DLD1 (cell line): ENCODE data around the gene TMEM9.

Experiments
- in situ Hi-C: cut with HindIII; loops from 2 replicates; pipeline ENCODE4 v1.10.0; 2017; ENCODE audit warnings: low sequenced_read_pairs

TMEM9 gene

GRCh38 chr1:201111156-201111555 lies 43.1 kb downstream of the TMEM9 start:
- in situ Hi-C loops: no loop called here

- in situ Hi-C loops: no loop called here
Observed at GRCh38 chr1:201110616-201111015, 43.7 kb downstream of the TMEM9 start.

DNA sequence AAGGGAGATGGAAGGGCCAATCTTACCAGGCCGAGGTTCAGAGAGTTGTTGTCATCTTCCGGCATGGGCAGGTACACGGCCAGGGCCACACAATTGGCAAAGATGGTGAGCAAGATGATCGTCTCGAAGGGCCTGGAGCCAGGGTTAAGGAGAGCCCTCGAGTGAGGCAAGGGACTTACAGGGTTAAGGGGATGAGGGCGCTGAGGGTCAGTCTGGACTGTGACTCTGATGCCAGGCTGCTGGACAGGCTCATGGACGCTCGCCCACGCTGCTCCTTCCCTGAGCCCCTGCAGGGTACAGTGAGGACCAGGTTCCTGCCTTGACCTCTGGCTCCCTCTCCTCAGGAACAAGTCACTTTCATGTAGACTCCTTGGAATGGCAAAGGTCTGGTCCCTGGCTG lies 44.1 kb downstream of the TMEM9 start:
- in situ Hi-C loops: no loop called here

DNA sequence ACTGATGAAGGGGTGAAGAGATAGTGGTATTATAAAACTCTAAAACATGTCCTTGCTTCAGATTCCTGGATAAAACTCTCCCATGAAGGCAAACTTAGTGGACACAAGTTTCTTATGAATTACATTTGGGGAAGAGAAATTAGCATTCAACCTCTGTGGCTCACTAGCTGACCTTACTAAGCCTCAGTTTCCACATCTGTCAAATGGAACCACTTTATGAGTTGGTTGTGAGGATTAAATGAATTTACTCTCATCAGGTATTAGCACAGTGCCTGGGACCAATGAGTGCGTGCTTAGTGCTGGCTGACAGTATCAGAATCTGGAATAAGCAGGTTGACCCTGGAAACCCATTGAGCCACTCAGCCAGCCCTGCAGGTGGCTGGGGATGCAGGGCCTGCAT lies 44.6 kb downstream of the TMEM9 start:
- in situ Hi-C loops: no loop called here

GRCh38 chr1:201108614-201109013 lies 45.7 kb downstream of the TMEM9 start:
- in situ Hi-C loops: no loop called here

GRCh38 chr1:201105688-201106087 lies 48.6 kb downstream of the TMEM9 start:
- in situ Hi-C loops: no loop called here

- in situ Hi-C loops: no loop called here
Observed at GRCh38 chr1:201104141-201104540, 50.1 kb downstream of the TMEM9 start.

DNA sequence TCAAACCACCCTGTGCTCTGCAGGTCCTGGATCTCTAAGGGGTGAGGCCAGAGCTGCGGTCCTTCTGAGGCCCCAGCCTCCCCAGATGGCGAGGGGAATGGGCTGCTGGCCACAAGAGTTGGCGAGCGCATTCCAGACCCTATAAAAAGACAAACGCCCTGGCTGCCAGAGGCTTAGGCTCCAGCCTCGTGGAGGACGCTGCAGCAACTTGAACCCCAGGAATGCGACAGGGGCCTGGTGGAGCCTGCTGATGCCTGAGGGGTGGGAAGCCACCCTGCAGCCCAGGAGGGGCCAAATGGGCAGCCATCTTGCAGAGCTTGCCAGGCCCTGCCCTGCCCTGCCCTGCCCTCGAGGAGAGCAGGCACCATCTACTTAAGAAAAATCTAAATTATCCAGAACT lies 50.6 kb downstream of the TMEM9 start:
- in situ Hi-C loops: no loop called here

DNA sequence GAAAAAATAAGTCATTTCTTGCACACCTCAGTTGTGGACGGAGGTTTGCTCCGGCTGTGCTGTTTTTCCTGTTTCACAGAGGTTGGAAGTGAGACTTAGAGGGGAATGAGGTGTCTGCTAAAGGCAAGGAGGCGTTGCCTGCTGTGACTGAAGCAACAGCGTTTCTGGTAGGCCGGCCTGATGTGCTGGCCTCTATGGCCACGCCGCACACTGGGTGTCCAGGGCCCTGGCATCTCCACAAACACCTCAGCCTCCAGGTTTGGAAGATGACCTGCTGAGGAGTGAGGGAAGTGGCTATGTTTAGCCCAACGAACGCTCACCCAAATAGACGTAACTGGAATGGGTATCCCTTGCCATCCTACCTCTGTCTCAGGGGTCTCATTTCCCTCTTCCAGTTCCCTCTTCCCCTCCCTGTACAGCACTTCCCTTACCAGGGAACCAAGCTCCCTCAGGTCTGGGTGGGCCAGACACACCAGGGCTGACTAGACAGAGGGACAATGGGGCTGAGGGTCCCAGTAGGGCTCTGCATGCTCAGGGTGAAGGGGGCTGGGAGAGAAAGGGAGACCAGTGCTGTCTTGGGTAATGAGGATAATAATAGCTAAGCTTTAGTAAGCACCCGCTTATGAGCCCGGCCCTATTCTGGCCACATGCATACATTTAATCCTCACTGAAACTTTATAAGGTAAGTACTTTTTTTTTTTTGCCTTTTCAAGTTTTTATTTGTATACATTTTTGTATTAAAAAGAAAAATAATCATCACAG lies 53.9 kb downstream of the TMEM9 start:
- in situ Hi-C loops: no loop called here

DNA sequence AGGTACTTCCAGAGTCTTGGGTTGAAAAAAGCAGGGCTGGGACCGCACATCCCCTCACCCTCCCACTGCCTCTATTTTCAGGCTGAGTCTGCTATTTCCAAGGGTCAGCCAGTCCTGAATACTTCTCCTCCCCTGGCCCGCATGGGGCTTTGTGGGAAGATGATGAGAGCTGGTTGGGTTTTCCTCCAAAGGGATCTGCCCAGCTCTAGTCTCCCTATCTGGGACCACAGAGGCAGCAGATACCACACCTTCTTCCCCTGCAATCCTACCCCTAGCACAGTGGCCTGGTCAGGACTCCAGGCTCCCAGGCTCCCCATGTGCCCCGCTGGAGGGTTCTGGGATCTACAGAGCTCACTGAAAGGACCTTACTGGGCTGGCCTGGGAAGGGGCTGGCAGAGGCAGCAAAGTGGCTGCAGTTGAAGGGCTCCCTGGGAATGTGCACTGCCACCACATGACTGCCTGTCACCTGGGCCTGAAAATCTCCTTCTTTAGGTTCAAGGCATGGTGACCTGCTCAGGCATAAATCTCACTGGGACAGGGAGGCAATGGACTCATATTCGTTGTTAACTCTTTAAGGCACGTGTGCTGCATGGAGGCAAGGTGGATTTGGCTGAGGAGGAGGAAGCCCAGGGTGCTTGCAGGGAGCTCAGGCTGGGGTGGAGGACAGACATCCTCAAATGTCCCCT lies 55.1 kb downstream of the TMEM9 start:
- in situ Hi-C loops: no loop called here

- in situ Hi-C loops: no loop called here
Observed at GRCh38 chr1:201096977-201097856, 57.1 kb downstream of the TMEM9 start.

DNA sequence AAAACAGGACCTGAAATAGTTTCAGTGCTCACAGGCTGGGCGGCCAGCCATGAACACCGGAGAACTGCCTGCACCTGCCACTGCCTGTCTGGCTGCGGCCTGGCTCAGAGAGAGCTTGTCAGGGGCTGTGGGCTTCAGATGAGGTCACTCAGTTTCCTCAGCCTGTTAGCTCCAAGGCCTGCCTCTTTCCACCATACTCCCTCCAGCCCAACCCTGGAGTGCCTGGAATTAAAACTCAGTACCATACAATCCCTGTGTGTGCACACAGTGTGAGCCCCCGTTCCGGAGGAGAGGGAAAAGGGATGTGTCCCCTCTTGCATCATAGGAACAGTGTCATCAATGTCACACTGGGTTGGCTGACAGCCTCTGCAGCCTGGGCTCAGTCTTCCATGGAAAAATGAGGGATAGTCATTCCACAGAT lies 58.2 kb downstream of the TMEM9 start:
- in situ Hi-C loops: no loop called here

DNA sequence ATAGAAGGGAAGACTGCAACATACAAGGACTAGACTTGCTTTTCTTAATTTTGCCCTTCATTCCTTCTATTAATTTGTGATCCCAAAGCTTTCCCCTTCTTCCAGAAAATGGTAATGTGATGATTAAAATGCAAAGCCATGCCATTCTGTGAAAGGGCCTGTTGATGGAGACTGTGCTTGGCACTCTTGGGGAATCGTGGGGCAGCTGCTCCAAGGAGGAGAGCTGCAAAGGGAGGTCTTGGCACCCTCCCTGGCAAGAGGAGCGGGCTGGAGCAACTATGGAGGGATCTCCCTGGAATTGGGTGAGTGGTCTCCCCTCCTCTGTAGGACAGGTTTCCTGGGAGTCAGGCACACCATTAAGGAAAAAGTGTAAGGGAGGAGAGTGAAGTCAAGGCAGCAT lies 58.7 kb downstream of the TMEM9 start:
- in situ Hi-C loops: no loop called here

GRCh38 chr1:201094832-201095231 lies 59.4 kb downstream of the TMEM9 start:
- in situ Hi-C loops: no loop called here

GRCh38 chr1:201093962-201094361 lies 60.3 kb downstream of the TMEM9 start:
- in situ Hi-C loops: no loop called here

- in situ Hi-C loops: no loop called here
Observed at GRCh38 chr1:201093561-201093960, 60.7 kb downstream of the TMEM9 start.

DNA sequence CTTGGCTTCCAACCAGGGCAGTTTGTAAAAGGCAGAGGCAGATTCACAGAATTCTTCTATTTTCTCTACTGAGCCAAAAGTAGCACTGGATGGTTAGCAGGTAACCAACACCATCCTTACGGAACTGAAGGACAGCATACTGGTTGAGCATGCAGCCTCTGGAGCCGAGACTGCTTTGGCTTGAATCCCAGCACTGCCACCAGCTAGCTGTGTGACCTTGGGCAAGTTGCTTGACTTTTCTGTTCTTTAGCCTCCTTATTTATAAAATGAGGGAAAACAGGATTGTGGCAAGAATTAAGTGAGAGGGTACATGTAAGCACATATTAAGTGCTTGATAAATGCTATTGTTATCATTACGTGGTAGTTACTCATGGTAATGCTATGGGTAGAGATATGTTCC lies 61.5 kb downstream of the TMEM9 start:
- in situ Hi-C loops: no loop called here

DNA sequence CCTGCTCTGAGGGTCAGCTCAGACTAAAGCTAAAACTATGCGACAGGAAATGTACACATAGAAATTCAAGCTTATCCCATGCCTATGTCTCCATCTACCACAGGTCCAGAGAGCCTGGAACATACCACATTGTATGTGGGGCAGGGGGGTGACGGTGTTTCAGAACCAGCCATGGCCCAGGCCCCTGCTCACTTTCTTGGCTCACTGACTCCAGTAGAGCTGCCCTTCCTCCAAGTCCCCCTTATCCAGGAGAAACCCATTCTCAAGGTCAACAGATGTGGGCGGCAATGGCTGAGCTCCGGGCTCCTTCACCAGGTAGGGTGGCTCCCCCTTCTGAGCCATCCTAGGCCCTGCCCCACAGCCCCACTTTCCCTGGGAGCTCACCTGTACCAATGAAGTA lies 63.0 kb downstream of the TMEM9 start:
- in situ Hi-C loops: no loop called here

- in situ Hi-C loops: no loop called here
Observed at GRCh38 chr1:201090541-201090940, 63.7 kb downstream of the TMEM9 start.

GRCh38 chr1:201089596-201089995 lies 64.7 kb downstream of the TMEM9 start:
- in situ Hi-C loops: no loop called here

- in situ Hi-C loops: no loop called here
Observed at GRCh38 chr1:201088901-201089525, 65.3 kb downstream of the TMEM9 start.
